HepG2 (cell line): ENCODE data around the gene CNPPD1. TPM values are rescaled to one million over a fixed set of nuclear protein-coding genes. Genes with fewer than 3 reads are reported as not detected.

Experiments
- CAMTA2 ChIP-seq: sonication (generic); formaldehyde crosslinking; IDR thresholded peaks from 2 replicates; pipeline ENCODE4 v1.4.0; 2020; ENCODE audit warnings: mild to moderate bottlenecking, missing genetic modification reagents, borderline replicate concordance
- DNMT1 ChIP-seq: sonication (generic); formaldehyde crosslinking; IDR thresholded peaks from 2 replicates; pipeline ENCODE4 v1.5.1; 2020; ENCODE audit warnings: mild to moderate bottlenecking, missing genetic modification reagents
- FOXO1 ChIP-seq: sonication (generic); formaldehyde crosslinking; IDR thresholded peaks from 2 replicates; pipeline ENCODE4 v1.4.0; 2020; ENCODE audit warnings: missing genetic modification reagents
- KAT8 ChIP-seq: IDR thresholded peaks from 2 replicates; pipeline ENCODE4 v1.6.1; 2016; ENCODE audit warnings: missing genetic modification reagents, missing compliant biosample characterization
- NCOR1 ChIP-seq: fragments of 200-600 bp; sonication (generic); IDR thresholded peaks from 2 replicates; pipeline ENCODE4 v1.7.0; 2017; ENCODE audit warnings: antibody characterized with exemption, low read length, borderline replicate concordance
- SMAD1 ChIP-seq: sonication (generic); formaldehyde crosslinking; IDR thresholded peaks from 2 replicates; pipeline ENCODE4 v1.4.0; 2020; ENCODE audit warnings: missing genetic modification reagents, low read depth, mild to moderate bottlenecking, borderline replicate concordance
- TOE1 ChIP-seq: sonication (generic); formaldehyde crosslinking; IDR thresholded peaks from 2 replicates; pipeline ENCODE4 v1.4.0; 2020; ENCODE audit warnings: mild to moderate bottlenecking, missing genetic modification reagents
- ZFP82 ChIP-seq: sonication (generic); formaldehyde crosslinking; IDR thresholded peaks from 2 replicates; pipeline ENCODE4 v1.5.1; 2020; ENCODE audit warnings: mild to moderate bottlenecking, missing genetic modification reagents, borderline replicate concordance
- ZNF333 ChIP-seq: sonication (generic); formaldehyde crosslinking; IDR thresholded peaks from 2 replicates; pipeline ENCODE4 v1.4.0; 2020; ENCODE audit warnings: mild to moderate bottlenecking, missing genetic modification reagents, borderline replicate concordance
- ZNF354B ChIP-seq: sonication (generic); formaldehyde crosslinking; IDR thresholded peaks from 2 replicates; pipeline ENCODE4 v1.8.0; 2022; ENCODE audit warnings: mild to moderate bottlenecking, missing genetic modification reagents
- ZNF589 ChIP-seq: sonication (generic); formaldehyde crosslinking; conservative IDR thresholded peaks from 2 replicates; pipeline ENCODE4 v1.8.0; 2022; ENCODE audit warnings: mild to moderate bottlenecking, moderate library complexity, missing genetic modification reagents
- ZNF652 ChIP-seq: IDR thresholded peaks from 2 replicates; pipeline ENCODE4 v1.6.1; 2016; ENCODE audit warnings: low read depth, borderline replicate concordance
- ZSCAN20 ChIP-seq: sonication (generic); formaldehyde crosslinking; IDR thresholded peaks from 2 replicates; pipeline ENCODE4 v1.4.0; 2020; ENCODE audit warnings: missing genetic modification reagents, mild to moderate bottlenecking, borderline replicate concordance
- ZSCAN25 ChIP-seq: sonication (generic); formaldehyde crosslinking; IDR thresholded peaks from 2 replicates; pipeline ENCODE4 v1.8.0; 2022; ENCODE audit warnings: mild to moderate bottlenecking, missing genetic modification reagents
- polyA plus RNA-seq, 8 experiments: library from polyadenylated mRNA; depleted of rRNA in 3 of 8; stranded (reverse) in 7 of 8; unstranded in 1 of 8; fragments of >200 nt; fragmentation: Illumina TruSeq in 4 of 8; extraction: Trizol in 4 of 8; gene quantifications; 2 replicates each; pipeline versions ENCODE4 v1.2.1 to v1.2.3, GENCODE V29; 2011 to 2016; ENCODE audit warnings: low read depth in 4 of 8, missing spikeins in 1 of 8, mixed read lengths in 1 of 8; ENCODE audit not compliant: insufficient read depth in 1 of 8
- total RNA-seq, 5 experiments: library from RNA; depleted of rRNA; stranded (reverse); fragments of >200 nt; fragmentation: Illumina TruSeq; extraction: Trizol; gene quantifications; 2 replicates each; pipeline ENCODE4 v1.2.3, GENCODE V29; 2016; ENCODE audit warnings: low read depth in 1 of 5
- TF ChIP-seq, protein P1 (sequence below): sonication (generic); formaldehyde crosslinking; IDR thresholded peaks from 2 replicates; pipeline ENCODE4 v1.8.1; 2023; ENCODE audit warnings: mild to moderate bottlenecking, missing genetic modification reagents
- TF ChIP-seq, protein P2 (sequence below), 2 experiments: fragments of 450-650 bp in 1 of 2; sonication (generic) in 1 of 2; formaldehyde crosslinking; IDR thresholded peaks; 2 replicates each; pipeline versions ENCODE4 v1.5.0 to v1.8.0; 2020 to 2022; ENCODE audit warnings: mild to moderate bottlenecking in 1 of 2, missing genetic modification reagents in 1 of 2
- TF ChIP-seq, protein P3 (sequence below): sonication (generic); formaldehyde crosslinking; IDR thresholded peaks from 2 replicates; pipeline ENCODE4 v1.4.0; 2020; ENCODE audit warnings: mild to moderate bottlenecking, missing genetic modification reagents, borderline replicate concordance
- TF ChIP-seq, protein P4 (sequence below): sonication (generic); formaldehyde crosslinking; IDR thresholded peaks from 2 replicates; pipeline ENCODE4 v1.5.0; 2020; ENCODE audit warnings: missing genetic modification reagents
- TF ChIP-seq, protein P5 (sequence below): sonication (generic); formaldehyde crosslinking; IDR thresholded peaks from 2 replicates; pipeline ENCODE4 v1.4.0; 2020; ENCODE audit warnings: missing genetic modification reagents, low read depth, mild to moderate bottlenecking, borderline replicate concordance
- TF ChIP-seq, protein P6 (sequence below): sonication (generic); formaldehyde crosslinking; conservative IDR thresholded peaks from 2 replicates; pipeline ENCODE4 v1.8.0; 2022; ENCODE audit warnings: mild to moderate bottlenecking, moderate library complexity, missing genetic modification reagents

CNPPD1 gene
- total and polyA plus RNA-seq, 2 of the 13 experiments (the other 11 are each of a cell fraction or from before 2014, with no cell fraction given): 35.5 to 49.4 TPM

DNA sequence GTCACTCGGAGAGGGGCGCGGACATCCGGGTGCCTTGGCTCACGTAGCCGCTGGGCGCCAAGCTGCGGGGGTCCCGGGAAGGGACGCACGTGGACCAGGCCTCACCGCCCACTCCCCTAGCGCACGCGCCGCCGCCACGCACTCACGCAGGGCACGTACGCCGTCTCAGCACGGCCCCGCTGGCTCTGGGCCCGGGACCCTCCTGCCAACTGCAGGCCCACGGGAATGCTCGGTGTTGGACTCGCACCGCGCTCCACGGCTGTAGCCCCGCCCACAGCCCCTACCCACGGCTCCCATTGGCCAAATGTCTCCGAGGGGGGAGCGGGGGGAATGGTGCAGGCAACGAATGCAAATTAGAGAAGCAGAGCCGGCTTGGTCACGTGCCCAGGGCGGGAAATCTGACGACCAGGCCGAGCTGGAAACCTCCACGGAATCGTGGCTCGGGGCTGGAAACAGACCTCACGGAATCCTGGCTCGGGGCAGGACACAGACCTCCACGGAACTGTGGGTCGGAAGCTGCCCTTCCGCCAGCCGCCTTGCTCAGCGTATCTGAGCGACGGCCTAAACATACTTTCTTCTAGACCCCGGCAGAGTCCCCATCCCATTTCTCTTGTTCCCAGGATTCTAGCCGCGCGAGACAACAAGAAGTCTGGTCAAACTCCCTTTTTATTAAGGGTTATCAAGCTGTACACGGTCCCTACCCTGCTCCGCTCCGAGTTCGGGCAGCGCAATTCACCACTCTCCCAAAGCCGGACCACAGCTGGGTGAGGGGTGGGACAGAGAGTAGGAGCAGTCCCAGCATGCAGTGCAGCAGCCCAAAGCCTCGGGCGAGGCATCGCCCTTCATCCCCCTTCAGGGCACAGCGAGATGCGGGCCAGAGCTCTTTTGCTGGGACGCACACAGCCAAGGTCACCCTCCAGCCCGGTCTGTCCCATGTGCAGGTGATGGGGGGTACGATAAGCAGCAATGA lies 42.3 kb upstream of the CNPPD1 start, which contains the start of gene ABCB6 (continued):
- peak; percentile 92 for TF ChIP-seq KAT8
- TF ChIP-seq ZNF652 (CRISPR knock-in tag): no peak
- TF ChIP-seq, protein P1, sequence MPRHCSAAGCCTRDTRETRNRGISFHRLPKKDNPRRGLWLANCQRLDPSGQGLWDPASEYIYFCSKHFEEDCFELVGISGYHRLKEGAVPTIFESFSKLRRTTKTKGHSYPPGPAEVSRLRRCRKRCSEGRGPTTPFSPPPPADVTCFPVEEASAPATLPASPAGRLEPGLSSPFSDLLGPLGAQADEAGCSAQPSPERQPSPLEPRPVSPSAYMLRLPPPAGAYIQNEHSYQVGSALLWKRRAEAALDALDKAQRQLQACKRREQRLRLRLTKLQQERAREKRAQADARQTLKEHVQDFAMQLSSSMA (CRISPR knock-in tag): peak; percentile 47; the same call in 1 of the 2 replicates
- TF ChIP-seq DNMT1 (CRISPR knock-in tag): peak; percentile 91
- peak; percentile 78; the same call in 1 of the 2 replicates for TF ChIP-seq TOE1
- TF ChIP-seq, protein P2, sequence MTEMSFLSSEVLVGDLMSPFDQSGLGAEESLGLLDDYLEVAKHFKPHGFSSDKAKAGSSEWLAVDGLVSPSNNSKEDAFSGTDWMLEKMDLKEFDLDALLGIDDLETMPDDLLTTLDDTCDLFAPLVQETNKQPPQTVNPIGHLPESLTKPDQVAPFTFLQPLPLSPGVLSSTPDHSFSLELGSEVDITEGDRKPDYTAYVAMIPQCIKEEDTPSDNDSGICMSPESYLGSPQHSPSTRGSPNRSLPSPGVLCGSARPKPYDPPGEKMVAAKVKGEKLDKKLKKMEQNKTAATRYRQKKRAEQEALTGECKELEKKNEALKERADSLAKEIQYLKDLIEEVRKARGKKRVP (CRISPR knock-in tag; IDR thresholded peaks at IDR 0.05): no peak; a peak in 1 of 4 replicates
- peak; percentile 85 for TF ChIP-seq FOXO1
- peak; percentile 98; the same call in 1 of the 2 replicates for TF ChIP-seq ZNF354B (CRISPR knock-in tag)
- TF ChIP-seq ZNF589: peak; percentile 92
- TF ChIP-seq, protein P3, sequence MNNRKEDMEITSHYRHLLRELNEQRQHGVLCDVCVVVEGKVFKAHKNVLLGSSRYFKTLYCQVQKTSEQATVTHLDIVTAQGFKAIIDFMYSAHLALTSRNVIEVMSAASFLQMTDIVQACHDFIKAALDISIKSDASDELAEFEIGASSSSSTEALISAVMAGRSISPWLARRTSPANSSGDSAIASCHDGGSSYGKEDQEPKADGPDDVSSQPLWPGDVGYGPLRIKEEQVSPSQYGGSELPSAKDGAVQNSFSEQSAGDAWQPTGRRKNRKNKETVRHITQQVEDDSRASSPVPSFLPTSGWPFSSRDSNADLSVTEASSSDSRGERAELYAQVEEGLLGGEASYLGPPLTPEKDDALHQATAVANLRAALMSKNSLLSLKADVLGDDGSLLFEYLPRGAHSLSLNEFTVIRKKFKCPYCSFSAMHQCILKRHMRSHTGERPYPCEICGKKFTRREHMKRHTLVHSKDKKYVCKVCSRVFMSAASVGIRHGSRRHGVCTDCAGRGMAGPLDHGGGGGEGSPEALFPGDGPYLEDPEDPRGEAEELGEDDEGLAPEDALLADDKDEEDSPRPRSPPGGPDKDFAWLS (CRISPR knock-in tag): no peak
- TF ChIP-seq CAMTA2 (CRISPR knock-in tag): peak; percentile 98
- TF ChIP-seq, protein P4, sequence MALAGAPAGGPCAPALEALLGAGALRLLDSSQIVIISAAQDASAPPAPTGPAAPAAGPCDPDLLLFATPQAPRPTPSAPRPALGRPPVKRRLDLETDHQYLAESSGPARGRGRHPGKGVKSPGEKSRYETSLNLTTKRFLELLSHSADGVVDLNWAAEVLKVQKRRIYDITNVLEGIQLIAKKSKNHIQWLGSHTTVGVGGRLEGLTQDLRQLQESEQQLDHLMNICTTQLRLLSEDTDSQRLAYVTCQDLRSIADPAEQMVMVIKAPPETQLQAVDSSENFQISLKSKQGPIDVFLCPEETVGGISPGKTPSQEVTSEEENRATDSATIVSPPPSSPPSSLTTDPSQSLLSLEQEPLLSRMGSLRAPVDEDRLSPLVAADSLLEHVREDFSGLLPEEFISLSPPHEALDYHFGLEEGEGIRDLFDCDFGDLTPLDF (CRISPR knock-in tag): peak; percentile 94
- TF ChIP-seq ZSCAN25: no peak
- TF ChIP-seq ZNF333 (CRISPR knock-in tag): peak; percentile 95
- TF ChIP-seq, protein P5, sequence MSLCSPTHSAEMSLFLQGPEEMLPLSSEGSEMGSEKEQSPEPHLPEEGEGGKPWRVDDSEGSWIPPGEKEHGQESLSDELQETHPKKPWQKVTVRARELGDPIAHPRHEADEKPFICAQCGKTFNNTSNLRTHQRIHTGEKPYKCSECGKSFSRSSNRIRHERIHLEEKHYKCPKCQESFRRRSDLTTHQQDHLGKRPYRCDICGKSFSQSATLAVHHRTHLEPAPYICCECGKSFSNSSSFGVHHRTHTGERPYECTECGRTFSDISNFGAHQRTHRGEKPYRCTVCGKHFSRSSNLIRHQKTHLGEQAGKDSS (CRISPR knock-in tag): no peak; the same call in none of the 2 replicates
- TF ChIP-seq ZFP82 (CRISPR knock-in tag): peak; percentile 98
- peak; percentile 79 for TF ChIP-seq SMAD1
- TF ChIP-seq NCOR1: peak; percentile 41; the same call in 1 of the 2 replicates
- TF ChIP-seq ZSCAN20 (CRISPR knock-in tag): peak; percentile 93; the same call in 1 of the 2 replicates
- TF ChIP-seq, protein P6, sequence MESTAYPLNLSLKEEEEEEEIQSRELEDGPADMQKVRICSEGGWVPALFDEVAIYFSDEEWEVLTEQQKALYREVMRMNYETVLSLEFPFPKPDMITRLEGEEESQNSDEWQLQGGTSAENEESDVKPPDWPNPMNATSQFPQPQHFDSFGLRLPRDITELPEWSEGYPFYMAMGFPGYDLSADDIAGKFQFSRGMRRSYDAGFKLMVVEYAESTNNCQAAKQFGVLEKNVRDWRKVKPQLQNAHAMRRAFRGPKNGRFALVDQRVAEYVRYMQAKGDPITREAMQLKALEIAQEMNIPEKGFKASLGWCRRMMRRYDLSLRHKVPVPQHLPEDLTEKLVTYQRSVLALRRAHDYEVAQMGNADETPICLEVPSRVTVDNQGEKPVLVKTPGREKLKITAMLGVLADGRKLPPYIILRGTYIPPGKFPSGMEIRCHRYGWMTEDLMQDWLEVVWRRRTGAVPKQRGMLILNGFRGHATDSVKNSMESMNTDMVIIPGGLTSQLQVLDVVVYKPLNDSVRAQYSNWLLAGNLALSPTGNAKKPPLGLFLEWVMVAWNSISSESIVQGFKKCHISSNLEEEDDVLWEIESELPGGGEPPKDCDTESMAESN (CRISPR knock-in tag): peak; percentile 94
